ENCODE data around the gene NFASC. TPM values are rescaled to one million over a fixed set of nuclear protein-coding genes. Genes with fewer than 3 reads are reported as not detected.

NFASC gene
- total RNA-seq, 4 donors from 2014 or later, result 7.9 to 68.7 (median 32.7) TPM

GRCh38 chr1:205012391-205013140 lies 141.9 kb downstream of the NFASC start:
- TF ChIP-seq POLR2A (IDR thresholded peaks at IDR 0.05) (no peak), CTCF (IDR thresholded peaks at IDR 0.05) (no peak)
- Histone ChIP-seq H3K4me3 (no peak overlapping the region), H3K9me3 (no peaks in the 10 kb centered on the region), H3K36me3 (no peaks in the 10 kb centered on the region), H3K27me3 (no peaks in the 10 kb centered on the region), H3K4me1 (peaks cover 0 to 7% of the 10 kb centered on the region in 2 donors), H3K27ac (no peak overlapping the region)
- no peak for DNase-seq
- intact Hi-C loops (cut with DNase I; ENCODE audit: low total_unique reads), result no loop called here

- Histone ChIP-seq H3K9me3 (no peaks in the 10 kb centered on the region), H3K36me3 (no peaks in the 10 kb centered on the region), H3K27ac (no peak overlapping the region), H3K4me1 (peaks cover 0 to 7% of the 10 kb centered on the region in 2 donors), H3K4me3 (no peak overlapping the region), H3K27me3 (no peaks in the 10 kb centered on the region)
- intact Hi-C loops (cut with DNase I; ENCODE audit: low total_unique reads), result no loop called here
- DNase-seq, result peak; percentile 43 to 71
- TF ChIP-seq POLR2A (IDR thresholded peaks at IDR 0.05) (no peak), CTCF (IDR thresholded peaks at IDR 0.05) (no peak)
These were observed 143.2 kb downstream of the NFASC start for GRCh38 chr1:205013683-205014367.

GRCh38 chr1:205014783-205015182 lies 144.1 kb downstream of the NFASC start:
- TF ChIP-seq CTCF (IDR thresholded peaks at IDR 0.05), result no peak
- TF ChIP-seq POLR2A (IDR thresholded peaks at IDR 0.05), result no peak
- Histone ChIP-seq H3K27ac (no peak overlapping the region), H3K9me3 (no peaks in the 10 kb centered on the region), H3K27me3 (no peaks in the 10 kb centered on the region), H3K4me1 (peaks cover 0 to 7% of the 10 kb centered on the region in 2 donors), H3K4me3 (no peak overlapping the region), H3K36me3 (no peaks in the 10 kb centered on the region)
- DNase-seq, result no peak
- intact Hi-C loops (cut with DNase I; ENCODE audit: low total_unique reads), result no loop called here

GRCh38 chr1:205015241-205015640 lies 144.6 kb downstream of the NFASC start:
- Histone ChIP-seq H3K27ac (no peak overlapping the region), H3K36me3 (no peaks in the 10 kb centered on the region), H3K9me3 (no peaks in the 10 kb centered on the region), H3K4me1 (peaks cover 0 to 7% of the 10 kb centered on the region in 2 donors), H3K4me3 (no peak overlapping the region), H3K27me3 (no peaks in the 10 kb centered on the region)
- no peak for DNase-seq
- TF ChIP-seq CTCF (IDR thresholded peaks at IDR 0.05), result no peak
- no peak for TF ChIP-seq POLR2A (IDR thresholded peaks at IDR 0.05)
- intact Hi-C loops (cut with DNase I; ENCODE audit: low total_unique reads), result no loop called here

GRCh38 chr1:205016075-205016474 lies 145.4 kb downstream of the NFASC start:
- no peaks in the 10 kb centered on the region for H3K36me3 ChIP-seq
- H3K27ac ChIP-seq, result no peak overlapping the region
- H3K9me3 ChIP-seq, result no peaks in the 10 kb centered on the region
- H3K27me3 ChIP-seq, result no peaks in the 10 kb centered on the region
- no peak overlapping the region for H3K4me3 ChIP-seq
- no peak for DNase-seq
- intact Hi-C loops (cut with DNase I; ENCODE audit: low total_unique reads), result no loop called here
- TF ChIP-seq CTCF (IDR thresholded peaks at IDR 0.05) (no peak), POLR2A (IDR thresholded peaks at IDR 0.05) (no peak)
- H3K4me1 ChIP-seq, result peaks cover 0 to 7% of the 10 kb centered on the region in 2 donors
